HEK293 (cell line): Measurements from ENCODE around the gene N4BP2L2.

ENCODE experiments used
- CTCF ChIA-PET: fragments of 350-600 bp; formaldehyde crosslinking; extraction: SDS; loops from one replicate; lab custom pipeline; 2021; ENCODE audit warnings: antibody characterized with exemption; lab: Yijun Ruan, JAX
- POLR2A ChIA-PET: fragments of 300-600 bp; formaldehyde crosslinking; extraction: SDS; loops from one replicate; lab custom pipeline; 2020; ENCODE audit warnings: antibody characterized with exemption, inconsistent platforms; lab: Yijun Ruan, JAX
- H3K27ac ChIP-seq: fragments of 200-500 bp; sonication (Bioruptor generic); 2 replicates; pipeline ENCODE4 v1.5.1; 2014; ENCODE audit warnings: low read depth, low read length, control low read depth, inconsistent platforms; ENCODE audit errors: extremely low read depth
- H3K36me3 ChIP-seq, 2 experiments: fragments of 200-500 bp in 1 of 2; sonication (Bioruptor generic) in 1 of 2; 1 replicate in 1 of 2; 2 replicates in 1 of 2; pipeline ENCODE4 v1.5.1; 2014 to 2017; ENCODE audit warnings: inconsistent platforms in 2 of 2, low read length in 2 of 2; ENCODE audit not compliant: control insufficient read depth in 2 of 2, insufficient read depth in 1 of 2
- H3K4me1 ChIP-seq: fragments of 200-500 bp; sonication (Bioruptor generic); 2 replicates; pipeline ENCODE4 v1.5.1; 2014; ENCODE audit warnings: mild to moderate bottlenecking, low read length, inconsistent platforms; ENCODE audit not compliant: control insufficient read depth, insufficient read depth
- H3K4me3 ChIP-seq: 2 replicates; pipeline ENCODE4 v1.5.1; 2011; ENCODE audit warnings: low read depth, mild to moderate bottlenecking, control low read depth, low read length, moderate library complexity
- H3K9me3 ChIP-seq: fragments of 200-500 bp; sonication (Bioruptor generic); 2 replicates; pipeline ENCODE4 v1.5.1; 2014; ENCODE audit warnings: low read depth, low read length, inconsistent platforms; ENCODE audit not compliant: control insufficient read depth, insufficient read depth
- GLI4 ChIP-seq: fragments of 450-650 bp; formaldehyde crosslinking; IDR thresholded peaks from 2 replicates; pipeline ENCODE4 v1.5.1; 2016; ENCODE audit warnings: missing biosample characterization, missing genetic modification characterization
- GLIS1 ChIP-seq: fragments of 450-650 bp; formaldehyde crosslinking; IDR thresholded peaks from 2 replicates; pipeline ENCODE4 v1.5.1; 2016; ENCODE audit warnings: missing biosample characterization, missing genetic modification characterization
- GLIS2 ChIP-seq: fragments of 450-650 bp; formaldehyde crosslinking; IDR thresholded peaks from 2 replicates; pipeline ENCODE4 v1.5.1; 2016; ENCODE audit warnings: missing biosample characterization, missing genetic modification characterization
- HIC1 ChIP-seq: fragments of 450-650 bp; formaldehyde crosslinking; IDR thresholded peaks from 2 replicates; pipeline ENCODE4 v1.5.1; 2016; ENCODE audit warnings: missing biosample characterization, missing genetic modification characterization
- KLF8 ChIP-seq: fragments of 450-650 bp; formaldehyde crosslinking; IDR thresholded peaks from 2 replicates; pipeline ENCODE4 v1.5.1; 2016; ENCODE audit warnings: missing biosample characterization, missing genetic modification characterization
- MZF1 ChIP-seq: fragments of 450-650 bp; formaldehyde crosslinking; IDR thresholded peaks from 2 replicates; pipeline ENCODE4 v1.5.1; 2017; ENCODE audit warnings: missing biosample characterization, missing genetic modification characterization, borderline replicate concordance
- RBAK ChIP-seq: fragments of 450-650 bp; formaldehyde crosslinking; IDR thresholded peaks from 2 replicates; pipeline ENCODE4 v1.5.1; 2016; ENCODE audit warnings: missing biosample characterization, missing genetic modification characterization
- SP2 ChIP-seq: fragments of 450-650 bp; formaldehyde crosslinking; IDR thresholded peaks from 2 replicates; pipeline ENCODE4 v1.5.1; 2016; ENCODE audit warnings: missing biosample characterization, missing genetic modification characterization
- SP3 ChIP-seq: fragments of 450-650 bp; formaldehyde crosslinking; IDR thresholded peaks from 2 replicates; pipeline ENCODE4 v1.5.1; 2016; ENCODE audit warnings: missing biosample characterization, missing genetic modification characterization
- ZBTB48 ChIP-seq: fragments of 450-650 bp; formaldehyde crosslinking; IDR thresholded peaks from 2 replicates; pipeline ENCODE4 v1.5.1; 2016; ENCODE audit warnings: missing biosample characterization, missing genetic modification characterization
- ZFP3 ChIP-seq: fragments of 450-650 bp; formaldehyde crosslinking; IDR thresholded peaks from 2 replicates; pipeline ENCODE4 v1.5.1; 2016; ENCODE audit warnings: low read depth, missing biosample characterization, missing genetic modification characterization
- ZNF140 ChIP-seq: fragments of 450-650 bp; formaldehyde crosslinking; IDR thresholded peaks from 2 replicates; pipeline ENCODE4 v1.5.1; 2016; ENCODE audit warnings: missing biosample characterization, missing genetic modification characterization
- ZNF146 ChIP-seq: fragments of 450-650 bp; formaldehyde crosslinking; IDR thresholded peaks from 2 replicates; pipeline ENCODE4 v1.5.1; 2016; ENCODE audit warnings: missing biosample characterization, missing genetic modification characterization
- ZNF19 ChIP-seq: fragments of 450-650 bp; formaldehyde crosslinking; IDR thresholded peaks from 2 replicates; pipeline ENCODE4; 2016; ENCODE audit warnings: missing biosample characterization, missing genetic modification characterization, low read depth
- ZNF202 ChIP-seq: fragments of 450-650 bp; formaldehyde crosslinking; IDR thresholded peaks from 2 replicates; pipeline ENCODE4 v1.5.1; 2016; ENCODE audit warnings: missing biosample characterization, missing genetic modification characterization, borderline replicate concordance
- ZNF223 ChIP-seq: fragments of 450-650 bp; formaldehyde crosslinking; IDR thresholded peaks from 2 replicates; pipeline ENCODE4 v1.5.1; 2016; ENCODE audit warnings: missing biosample characterization, missing genetic modification characterization
- ZNF23 ChIP-seq: fragments of 450-650 bp; formaldehyde crosslinking; IDR thresholded peaks from 2 replicates; pipeline ENCODE4 v1.5.1; 2016; ENCODE audit warnings: missing biosample characterization, missing genetic modification characterization, borderline replicate concordance
- ZNF274 ChIP-seq, 2 experiments: fragments of 200-500 bp in 1 of 2; fragments of 450-650 bp in 1 of 2; sonication (Bioruptor generic) in 1 of 2; formaldehyde crosslinking in 1 of 2; IDR thresholded peaks; 2 replicates each; pipeline versions ENCODE4 v1.5.1 to v1.6.1; 2014 to 2016; ENCODE audit warnings: borderline replicate concordance in 1 of 2, inconsistent platforms in 1 of 2, low read length in 1 of 2, missing biosample characterization in 1 of 2, missing genetic modification characterization in 1 of 2
- ZNF354C ChIP-seq: fragments of 450-650 bp; formaldehyde crosslinking; IDR thresholded peaks from 2 replicates; pipeline ENCODE4 v1.5.1; 2016; ENCODE audit warnings: missing biosample characterization, missing genetic modification characterization, low read depth, borderline replicate concordance
- ZNF48 ChIP-seq: fragments of 450-650 bp; formaldehyde crosslinking; IDR thresholded peaks from 2 replicates; pipeline ENCODE4 v1.5.1; 2016; ENCODE audit warnings: missing biosample characterization, missing genetic modification characterization
- ZNF596 ChIP-seq: fragments of 450-650 bp; IDR thresholded peaks from 2 replicates; pipeline ENCODE4 v1.5.0; 2018; ENCODE audit warnings: missing biosample characterization, mild to moderate bottlenecking, missing genetic modification characterization, moderate library complexity
- ZNF624 ChIP-seq: fragments of 450-650 bp; formaldehyde crosslinking; IDR thresholded peaks from 2 replicates; pipeline ENCODE4 v1.5.1; 2017; ENCODE audit warnings: missing biosample characterization, missing genetic modification characterization
- ZNF626 ChIP-seq: fragments of 450-650 bp; sonication (Bioruptor Pico); formaldehyde crosslinking; IDR thresholded peaks from 2 replicates; pipeline ENCODE4 v1.5.1; 2018; ENCODE audit warnings: missing biosample characterization, missing genetic modification characterization, inconsistent platforms
- ZNF660 ChIP-seq: fragments of 450-650 bp; IDR thresholded peaks from 2 replicates; pipeline ENCODE4 v1.5.1; 2018; ENCODE audit warnings: missing biosample characterization, mild to moderate bottlenecking, missing genetic modification characterization
- ZNF692 ChIP-seq: fragments of 450-650 bp; formaldehyde crosslinking; IDR thresholded peaks from 2 replicates; pipeline ENCODE4 v1.5.1; 2016; ENCODE audit warnings: missing biosample characterization, missing genetic modification characterization
- ZNF776 ChIP-seq: fragments of 450-650 bp; formaldehyde crosslinking; IDR thresholded peaks from 2 replicates; pipeline ENCODE4 v1.5.0; 2017; ENCODE audit warnings: missing biosample characterization, missing genetic modification characterization, borderline replicate concordance
- ZNF837 ChIP-seq: fragments of 450-650 bp; formaldehyde crosslinking; IDR thresholded peaks from 2 replicates; pipeline ENCODE4 v1.5.1; 2016; ENCODE audit warnings: missing biosample characterization, missing genetic modification characterization
- TF ChIP-seq, protein P1 (sequence below): fragments of 450-650 bp; formaldehyde crosslinking; IDR thresholded peaks from 2 replicates; pipeline ENCODE4 v1.5.1; 2016; ENCODE audit warnings: missing biosample characterization, missing genetic modification characterization
- TF ChIP-seq, protein P2 (sequence below): fragments of 450-650 bp; formaldehyde crosslinking; IDR thresholded peaks from 2 replicates; pipeline ENCODE4 v1.5.1; 2016; ENCODE audit warnings: missing biosample characterization, missing genetic modification characterization
- TF ChIP-seq, protein P3 (sequence below): fragments of 450-650 bp; formaldehyde crosslinking; IDR thresholded peaks from 2 replicates; pipeline ENCODE4 v1.5.1; 2016; ENCODE audit warnings: missing biosample characterization, missing genetic modification characterization
- TF ChIP-seq, protein P4 (sequence below): fragments of 450-650 bp; formaldehyde crosslinking; IDR thresholded peaks from 2 replicates; pipeline ENCODE4 v1.5.1; 2016; ENCODE audit warnings: missing biosample characterization, missing genetic modification characterization

N4BP2L2 gene

DNA sequence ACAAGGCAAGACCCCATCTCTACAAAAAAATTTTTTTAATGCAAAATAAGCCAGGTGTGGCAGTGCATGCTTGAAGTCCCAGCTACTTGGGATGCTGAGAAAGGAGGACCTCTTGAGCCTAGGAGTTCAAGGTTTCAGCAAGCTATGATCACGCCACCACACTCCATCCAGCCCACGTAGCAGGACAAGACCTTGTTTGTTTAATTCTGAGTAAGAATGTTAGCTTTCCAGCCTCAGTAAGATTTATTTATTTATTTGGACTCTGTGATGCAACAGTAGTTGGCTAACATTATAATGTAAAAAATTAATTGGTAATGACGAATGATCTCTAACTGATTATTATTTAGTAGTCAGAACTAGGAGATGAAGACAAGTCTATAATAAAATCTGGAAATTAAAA is 23.3 kb downstream of the N4BP2L2 start:
- H3K9me3 ChIP-seq: no peaks in the 10 kb centered on the region
- ChIA-PET CTCF (interaction anchor here (0.6 kb wide), 1 partner anchor 14 kb away, joined by 5 read pairs; no protein-coding TSS in a partner anchor), POLR2A (no interaction called here)
- no peak overlapping the region for H3K4me3 ChIP-seq
- peaks cover 26 to 28% of the 10 kb centered on the region in 2 experiments for H3K36me3 ChIP-seq
- no peak overlapping the region for H3K27ac ChIP-seq
- H3K4me1 ChIP-seq: no peaks in the 10 kb centered on the region
- no peak for TF ChIP-seq ZNF624 (tag by site-specific recombination)
- no peak for TF ChIP-seq ZNF140 (tag by site-specific recombination)
- TF ChIP-seq, protein P1, sequence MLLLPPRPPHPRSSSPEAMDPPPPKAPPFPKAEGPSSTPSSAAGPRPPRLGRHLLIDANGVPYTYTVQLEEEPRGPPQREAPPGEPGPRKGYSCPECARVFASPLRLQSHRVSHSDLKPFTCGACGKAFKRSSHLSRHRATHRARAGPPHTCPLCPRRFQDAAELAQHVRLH: no peak
- TF ChIP-seq ZNF692: no peak
- TF ChIP-seq ZNF626 (tag by site-specific recombination): no peak
- no peak for TF ChIP-seq HIC1 (tag by site-specific recombination)
- no peak for TF ChIP-seq GLI4
- no peak for TF ChIP-seq ZNF776
- TF ChIP-seq, protein P2, sequence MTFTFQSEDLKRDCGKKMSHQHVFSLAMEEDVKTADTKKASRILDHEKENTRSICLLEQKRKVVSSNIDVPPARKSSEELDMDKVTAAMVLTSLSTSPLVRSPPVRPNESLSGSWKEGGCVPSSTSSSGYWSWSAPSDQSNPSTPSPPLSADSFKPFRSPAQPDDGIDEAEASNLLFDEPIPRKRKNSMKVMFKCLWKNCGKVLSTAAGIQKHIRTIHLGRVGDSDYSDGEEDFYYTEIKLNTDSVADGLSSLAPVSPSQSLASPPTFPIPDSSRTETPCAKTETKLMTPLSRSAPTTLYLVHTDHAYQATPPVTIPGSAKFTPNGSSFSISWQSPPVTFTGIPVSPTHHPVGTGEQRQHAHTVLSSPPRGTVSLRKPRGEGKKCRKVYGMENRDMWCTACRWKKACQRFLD: no peak
- no peak for TF ChIP-seq ZNF596 (tag by site-specific recombination)
- TF ChIP-seq, protein P3, sequence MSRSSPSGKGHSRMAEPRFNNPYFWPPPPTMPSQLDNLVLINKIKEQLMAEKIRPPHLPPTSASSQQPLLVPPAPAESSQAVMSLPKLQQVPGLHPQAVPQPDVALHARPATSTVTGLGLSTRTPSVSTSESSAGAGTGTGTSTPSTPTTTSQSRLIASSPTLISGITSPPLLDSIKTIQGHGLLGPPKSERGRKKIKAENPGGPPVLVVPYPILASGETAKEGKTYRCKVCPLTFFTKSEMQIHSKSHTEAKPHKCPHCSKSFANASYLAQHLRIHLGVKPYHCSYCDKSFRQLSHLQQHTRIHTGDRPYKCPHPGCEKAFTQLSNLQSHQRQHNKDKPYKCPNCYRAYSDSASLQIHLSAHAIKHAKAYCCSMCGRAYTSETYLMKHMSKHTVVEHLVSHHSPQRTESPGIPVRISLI (tag by site-specific recombination): no peak
- TF ChIP-seq ZNF146 (tag by site-specific recombination): no peak

GRCh38 chr13:32511482-32511881 is 27.1 kb downstream of the N4BP2L2 start:
- ChIA-PET POLR2A (no interaction called here), CTCF (no interaction called here)
- no peaks in the 10 kb centered on the region for H3K4me1 ChIP-seq
- TF ChIP-seq ZNF837 (tag by site-specific recombination): no peak
- TF ChIP-seq ZNF354C: no peak
- TF ChIP-seq ZNF19 (tag by site-specific recombination): no peak
- TF ChIP-seq GLIS1: no peak
- TF ChIP-seq RBAK (tag by site-specific recombination): no peak
- no peak for TF ChIP-seq SP3 (tag by site-specific recombination)
- no peak for TF ChIP-seq ZBTB48 (tag by site-specific recombination)
- no peak for TF ChIP-seq KLF8 (tag by site-specific recombination)
- TF ChIP-seq ZNF23 (tag by site-specific recombination): no peak
- no peak for TF ChIP-seq SP2 (tag by site-specific recombination)
- no peak for TF ChIP-seq ZNF48 (tag by site-specific recombination)
- TF ChIP-seq ZNF223 (tag by site-specific recombination): no peak
- TF ChIP-seq ZNF660: no peak
- TF ChIP-seq ZNF202 (tag by site-specific recombination): no peak
- no peak for TF ChIP-seq ZNF274 (IDR thresholded peaks at IDR 0.05; ENCODE audit: low read length)
- no peak for TF ChIP-seq ZNF274 (tag by site-specific recombination; IDR thresholded peaks at IDR 0.05; ENCODE audit: borderline replicate concordance)
- no peak for TF ChIP-seq ZFP3 (tag by site-specific recombination)
- TF ChIP-seq MZF1 (tag by site-specific recombination): no peak
- no peak for TF ChIP-seq GLIS2 (tag by site-specific recombination)
- TF ChIP-seq, protein P4, sequence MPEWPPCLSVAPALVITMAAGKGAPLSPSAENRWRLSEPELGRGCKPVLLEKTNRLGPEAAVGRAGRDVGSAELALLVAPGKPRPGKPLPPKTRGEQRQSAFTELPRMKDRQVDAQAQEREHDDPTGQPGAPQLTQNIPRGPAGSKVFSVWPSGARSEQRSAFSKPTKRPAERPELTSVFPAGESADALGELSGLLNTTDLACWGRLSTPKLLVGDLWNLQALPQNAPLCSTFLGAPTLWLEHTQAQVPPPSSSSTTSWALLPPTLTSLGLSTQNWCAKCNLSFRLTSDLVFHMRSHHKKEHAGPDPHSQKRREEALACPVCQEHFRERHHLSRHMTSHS: no peak
- H3K36me3 ChIP-seq: peaks cover 13 to 16% of the 10 kb centered on the region in 2 experiments
- H3K4me3 ChIP-seq: no peak overlapping the region
- no peaks in the 10 kb centered on the region for H3K9me3 ChIP-seq
- no peak overlapping the region for H3K27ac ChIP-seq
